K562 (cell line): ENCODE data around the gene CDH5. TPM values are rescaled to one million over a fixed set of nuclear protein-coding genes. Genes with fewer than 3 reads are reported as not detected.

Experiments used
- BCOR ChIP-seq: fragments of 450-650 bp; IDR thresholded peaks from 2 replicates; pipeline ENCODE4 v1.6.1; 2016
- NFE2L1 ChIP-seq: fragments of 450-650 bp; IDR thresholded peaks from 2 replicates; pipeline ENCODE4 v1.6.1; 2016; ENCODE audit warnings: missing genetic modification characterization, low read depth, mild to moderate bottlenecking, missing compliant biosample characterization, moderate library complexity, borderline replicate concordance
- NUFIP1 ChIP-seq: fragments of 450-650 bp; IDR thresholded peaks from 2 replicates; pipeline ENCODE4 v1.6.1; 2018; ENCODE audit not compliant: partially characterized antibody
- SRF ChIP-seq, 2 experiments: fragments of 250-450, 450-650 bp in 1 of 2; sonication (Bioruptor Pico) in 1 of 2; sonication (generic) in 1 of 2; formaldehyde crosslinking; IDR thresholded peaks; 2 replicates each; pipeline versions ENCODE4 v1.5.0 to v1.5.1; 2020 to 2022; ENCODE audit warnings: mild to moderate bottlenecking in 1 of 2, missing genetic modification reagents in 1 of 2
- ZEB2 ChIP-seq: fragments of 450-650 bp; IDR thresholded peaks from 2 replicates; pipeline ENCODE4 v1.6.1; 2016
- ZNF165 ChIP-seq: fragments of 250-450 bp; sonication (Bioruptor Pico); IDR thresholded peaks from 2 replicates; pipeline ENCODE4 v1.4.0; 2020; ENCODE audit warnings: borderline replicate concordance
- polyA plus RNA-seq, 8 experiments: library from polyadenylated mRNA; depleted of rRNA in 4 of 8; stranded (reverse) in 5 of 8; unstranded in 3 of 8; fragments of >200 nt; fragmentation: Nextera tagmentation in 2 of 8; fragmentation: Illumina TruSeq in 1 of 8; extraction: Ambion mirVana in 2 of 8; extraction: Trizol in 1 of 8; gene quantifications; 2 replicates each; pipeline versions ENCODE4 v1.2.1 to v1.2.3, GENCODE V29; 2011 to 2014; ENCODE audit warnings: inconsistent platforms in 1 of 8, missing spikeins in 1 of 8
- total RNA-seq, 7 experiments: library from RNA; depleted of rRNA in 6 of 7; stranded (reverse); fragments of >200 nt in 6 of 7; fragmentation: Illumina TruSeq in 2 of 7; extraction: Trizol in 2 of 7; gene quantifications; 2 replicates each; pipeline versions ENCODE4 v1.2.1 to v1.2.3, GENCODE V29; 2011 to 2021; ENCODE audit warnings: low replicate concordance in 1 of 7
- TF ChIP-seq, protein P1 (sequence below), 2 experiments: fragments of 450-650 bp in 1 of 2; sonication (generic) in 1 of 2; formaldehyde crosslinking in 1 of 2; IDR thresholded peaks; 2 replicates each; pipeline versions ENCODE4 v1.7.1 to v1.9.0; 2016 to 2022; ENCODE audit warnings: inconsistent platforms in 1 of 2, mild to moderate bottlenecking in 1 of 2, missing genetic modification reagents in 1 of 2
- TF ChIP-seq, protein P2 (sequence below): fragments of 250-450 bp; sonication (Bioruptor Pico); IDR thresholded peaks from 2 replicates; pipeline ENCODE4 v1.4.0; 2020; ENCODE audit warnings: borderline replicate concordance
- TF ChIP-seq, protein P3 (sequence below): sonication (generic); formaldehyde crosslinking; IDR thresholded peaks from 2 replicates; pipeline ENCODE4 v1.8.1; 2022; ENCODE audit warnings: missing genetic modification reagents

Gene CDH5
- total and polyA plus RNA-seq, 9 of the 15 experiments (the other 6 are each of a cell fraction or from before 2014, with no cell fraction given): not detected

DNA sequence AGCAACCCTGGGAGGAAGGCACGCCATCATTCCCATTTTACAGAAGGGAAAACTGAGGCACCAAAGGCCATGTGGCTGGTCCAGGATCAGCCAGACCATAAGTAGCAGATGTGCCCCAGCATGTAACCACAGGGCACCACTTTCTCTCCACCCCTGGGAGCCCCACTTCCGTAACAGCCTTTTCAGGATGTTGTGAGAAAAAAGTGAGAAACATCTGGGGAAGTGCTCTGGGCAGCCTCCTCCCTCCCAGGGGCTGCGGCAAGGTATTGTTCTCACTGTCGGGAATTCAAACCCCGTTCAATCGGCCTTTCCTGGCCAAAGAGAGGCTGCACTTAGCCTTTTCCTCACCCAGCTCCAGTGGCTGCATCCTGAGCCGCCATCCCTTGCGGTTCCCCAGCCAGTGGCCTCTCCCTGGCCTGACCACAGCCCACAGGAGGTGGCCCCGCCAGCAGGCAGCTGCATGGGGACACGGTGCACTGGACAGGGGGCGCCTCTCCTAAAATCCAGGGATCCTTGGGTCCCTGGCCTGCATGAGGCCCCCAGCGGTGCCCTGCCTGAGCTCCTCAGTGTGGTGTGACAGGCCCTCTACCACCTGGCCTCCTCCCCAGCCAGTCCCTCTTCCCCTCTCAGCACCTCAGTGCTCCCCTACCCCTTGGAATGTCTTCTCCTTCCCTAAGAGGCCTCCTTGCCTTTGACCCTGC is 5.7 kb upstream of the CDH5 start (continued):
- TF ChIP-seq, protein P1, sequence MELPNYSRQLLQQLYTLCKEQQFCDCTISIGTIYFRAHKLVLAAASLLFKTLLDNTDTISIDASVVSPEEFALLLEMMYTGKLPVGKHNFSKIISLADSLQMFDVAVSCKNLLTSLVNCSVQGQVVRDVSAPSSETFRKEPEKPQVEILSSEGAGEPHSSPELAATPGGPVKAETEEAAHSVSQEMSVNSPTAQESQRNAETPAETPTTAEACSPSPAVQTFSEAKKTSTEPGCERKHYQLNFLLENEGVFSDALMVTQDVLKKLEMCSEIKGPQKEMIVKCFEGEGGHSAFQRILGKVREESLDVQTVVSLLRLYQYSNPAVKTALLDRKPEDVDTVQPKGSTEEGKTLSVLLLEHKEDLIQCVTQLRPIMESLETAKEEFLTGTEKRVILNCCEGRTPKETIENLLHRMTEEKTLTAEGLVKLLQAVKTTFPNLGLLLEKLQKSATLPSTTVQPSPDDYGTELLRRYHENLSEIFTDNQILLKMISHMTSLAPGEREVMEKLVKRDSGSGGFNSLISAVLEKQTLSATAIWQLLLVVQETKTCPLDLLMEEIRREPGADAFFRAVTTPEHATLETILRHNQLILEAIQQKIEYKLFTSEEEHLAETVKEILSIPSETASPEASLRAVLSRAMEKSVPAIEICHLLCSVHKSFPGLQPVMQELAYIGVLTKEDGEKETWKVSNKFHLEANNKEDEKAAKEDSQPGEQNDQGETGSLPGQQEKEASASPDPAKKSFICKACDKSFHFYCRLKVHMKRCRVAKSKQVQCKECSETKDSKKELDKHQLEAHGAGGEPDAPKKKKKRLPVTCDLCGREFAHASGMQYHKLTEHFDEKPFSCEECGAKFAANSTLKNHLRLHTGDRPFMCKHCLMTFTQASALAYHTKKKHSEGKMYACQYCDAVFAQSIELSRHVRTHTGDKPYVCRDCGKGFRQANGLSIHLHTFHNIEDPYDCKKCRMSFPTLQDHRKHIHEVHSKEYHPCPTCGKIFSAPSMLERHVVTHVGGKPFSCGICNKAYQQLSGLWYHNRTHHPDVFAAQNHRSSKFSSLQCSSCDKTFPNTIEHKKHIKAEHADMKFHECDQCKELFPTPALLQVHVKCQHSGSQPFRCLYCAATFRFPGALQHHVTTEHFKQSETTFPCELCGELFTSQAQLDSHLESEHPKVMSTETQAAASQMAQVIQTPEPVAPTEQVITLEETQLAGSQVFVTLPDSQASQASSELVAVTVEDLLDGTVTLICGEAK (IDR thresholded peaks at IDR 0.05): no peak
- TF ChIP-seq, protein P1 (CRISPR knock-in tag; IDR thresholded peaks at IDR 0.05): no peak
- no peak for TF ChIP-seq ZNF165 (CRISPR knock-in tag)
- TF ChIP-seq, protein P2, sequence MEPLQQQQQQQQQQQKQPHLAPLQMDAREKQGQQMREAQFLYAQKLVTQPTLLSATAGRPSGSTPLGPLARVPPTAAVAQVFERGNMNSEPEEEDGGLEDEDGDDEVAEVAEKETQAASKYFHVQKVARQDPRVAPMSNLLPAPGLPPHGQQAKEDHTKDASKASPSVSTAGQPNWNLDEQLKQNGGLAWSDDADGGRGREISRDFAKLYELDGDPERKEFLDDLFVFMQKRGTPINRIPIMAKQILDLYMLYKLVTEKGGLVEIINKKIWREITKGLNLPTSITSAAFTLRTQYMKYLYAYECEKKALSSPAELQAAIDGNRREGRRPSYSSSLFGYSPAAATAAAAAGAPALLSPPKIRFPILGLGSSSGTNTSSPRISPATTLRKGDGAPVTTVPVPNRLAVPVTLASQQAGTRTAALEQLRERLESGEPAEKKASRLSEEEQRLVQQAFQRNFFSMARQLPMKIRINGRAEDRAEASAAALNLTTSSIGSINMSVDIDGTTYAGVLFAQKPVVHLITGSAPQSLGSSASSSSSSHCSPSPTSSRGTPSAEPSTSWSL (CRISPR knock-in tag): no peak
- TF ChIP-seq, protein P3, sequence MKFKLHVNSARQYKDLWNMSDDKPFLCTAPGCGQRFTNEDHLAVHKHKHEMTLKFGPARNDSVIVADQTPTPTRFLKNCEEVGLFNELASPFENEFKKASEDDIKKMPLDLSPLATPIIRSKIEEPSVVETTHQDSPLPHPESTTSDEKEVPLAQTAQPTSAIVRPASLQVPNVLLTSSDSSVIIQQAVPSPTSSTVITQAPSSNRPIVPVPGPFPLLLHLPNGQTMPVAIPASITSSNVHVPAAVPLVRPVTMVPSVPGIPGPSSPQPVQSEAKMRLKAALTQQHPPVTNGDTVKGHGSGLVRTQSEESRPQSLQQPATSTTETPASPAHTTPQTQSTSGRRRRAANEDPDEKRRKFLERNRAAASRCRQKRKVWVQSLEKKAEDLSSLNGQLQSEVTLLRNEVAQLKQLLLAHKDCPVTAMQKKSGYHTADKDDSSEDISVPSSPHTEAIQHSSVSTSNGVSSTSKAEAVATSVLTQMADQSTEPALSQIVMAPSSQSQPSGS: no peak
- no peak for TF ChIP-seq NUFIP1
- no peak for TF ChIP-seq NFE2L1 (tag)
- peak; percentile 31; the same call in 1 of the 2 replicates for TF ChIP-seq BCOR
- no peak for TF ChIP-seq ZEB2
- TF ChIP-seq SRF (CRISPR knock-in tag; IDR thresholded peaks at IDR 0.05): no peak
